Sigmoid colon (tissue), 7 donors: ENCODE results near the gene ZFYVE21. TPM values are rescaled to one million over a fixed set of nuclear protein-coding genes. Genes with fewer than 3 reads are reported as not detected.

ENCODE experiments used
- DNase-seq: peaks from one replicate; pipeline ENCODE4 v3.0.0-alpha.2; 2019
- H3K27ac ChIP-seq, 4 donors: fragments of 200-600 bp; sonication (generic); one replicate each; pipeline ENCODE4 v1.5.1; 2016 to 2019; ENCODE audit warnings: mild to moderate bottlenecking in 1 of 4
- H3K27me3 ChIP-seq, 3 donors: fragments of 200-600 bp; sonication (generic); one replicate each; pipeline ENCODE4 v1.5.1; 2019; ENCODE audit warnings: mild to moderate bottlenecking in 1 of 3
- H3K36me3 ChIP-seq, 4 donors: fragments of 200-600 bp; sonication (generic); one replicate each; pipeline ENCODE4 v1.5.1; 2016 to 2019
- H3K4me1 ChIP-seq, 4 donors: fragments of 200-600 bp; sonication (generic); one replicate each; pipeline ENCODE4 v1.5.1; 2017 to 2019
- H3K4me3 ChIP-seq, 4 donors: fragments of 200-600 bp; sonication (generic); one replicate each; pipeline ENCODE4 v1.5.1; 2017 to 2019; ENCODE audit warnings: mild to moderate bottlenecking in 2 of 4, moderate library complexity in 1 of 4
- H3K9me3 ChIP-seq, 4 donors: fragments of 200-600 bp in 3 of 4; sonication (generic) in 3 of 4; one replicate each; pipeline versions ENCODE4 v1.5.1 to v1.6.1; 2013 to 2019
- CTCF ChIP-seq, 4 experiments: fragments of 450-650 bp in 3 of 4; fragments of 200-600 bp in 1 of 4; IDR thresholded peaks; one replicate each; pipeline ENCODE4 v1.5.1; 2016 to 2019; ENCODE audit warnings: antibody characterized with exemption in 4 of 4, mild to moderate bottlenecking in 3 of 4, moderate library complexity in 2 of 4
- EP300 ChIP-seq, 4 donors: sonication (generic); formaldehyde crosslinking; IDR thresholded peaks; one replicate each; pipeline ENCODE4 v1.6.1; 2017; ENCODE audit warnings: antibody characterized with exemption in 4 of 4
- POLR2A ChIP-seq, 2 donors: fragments of 450-650 bp; IDR thresholded peaks; one replicate each; pipeline ENCODE4 v1.6.1; 2016; ENCODE audit warnings: antibody characterized with exemption in 2 of 2, mild to moderate bottlenecking in 2 of 2, moderate library complexity in 2 of 2
- POLR2AphosphoS5 ChIP-seq, 4 donors: sonication (generic); formaldehyde crosslinking; IDR thresholded peaks; one replicate each; pipeline ENCODE4 v1.6.1; 2017; ENCODE audit warnings: antibody characterized with exemption in 4 of 4
- WGBS, 2 donors: extraction: QIAGEN DNeasy Blood & Tissue Kit; methylation state at CpG; one replicate each; pipeline ENCODE4 v1.1.7; 2013; 5-methylcytosine and 5-hydroxymethylcytosine counted together
- intact Hi-C: fragments of 100-400 bp; cut with DNase I; formaldehyde crosslinking; loops from one replicate; pipeline ENCODE4 v1.15.1; 2023
- polyA plus RNA-seq, 3 donors: library from polyadenylated mRNA; stranded (reverse); fragments of 200-250 nt; gene quantifications; one replicate each; pipeline ENCODE4 v1.2.3, GENCODE V29; 2013
- total RNA-seq, 4 donors: library from RNA; depleted of rRNA; stranded (reverse); fragments of >200 nt; gene quantifications; one replicate each; pipeline ENCODE4 v1.1.0, GENCODE V29; 2016
- donor health status: healthy with polysubstance abuse.
- donor health status: Bipolar disorder and iron deficiency.
- donor health status: healthy.

ZFYVE21 gene
- total and polyA plus RNA-seq, 7 donors: 41.7 to 106 (median 86.3) TPM

- intact Hi-C loops: no loop called here
- Histone ChIP-seq H3K4me1 (peaks cover 0 to 35% (median 18%) of the 10 kb centered on the region in 4 donors), H3K27ac (no peak overlapping the region), H3K4me3 (no peak overlapping the region), H3K36me3 (peaks cover 19 to 56% (median 45%) of the 10 kb centered on the region in 4 donors), H3K27me3 (no peaks in the 10 kb centered on the region), H3K9me3 (no peaks in the 10 kb centered on the region)
- WGBS, 2 donors: 93% methylated on average over 23 of the region's 23 CpGs
- TF ChIP-seq POLR2AphosphoS5 (IDR thresholded peaks at IDR 0.05): no peak
- no peak for TF ChIP-seq CTCF (IDR thresholded peaks at IDR 0.05)
- no peak for TF ChIP-seq EP300 (IDR thresholded peaks at IDR 0.05)
- TF ChIP-seq POLR2A (IDR thresholded peaks at IDR 0.05): no peak
- peak; percentile 59 for DNase-seq
These were observed 18.7 kb downstream of the ZFYVE21 start for GRCh38 chr14:103734081-103734888.

GRCh38 chr14:103735022-103735421 is 19.4 kb downstream of the ZFYVE21 start:
- H3K27me3 ChIP-seq: no peaks in the 10 kb centered on the region
- no peak overlapping the region for H3K4me3 ChIP-seq
- 82 to 89% methylated on average over 12 of the region's 12 CpGs for WGBS, 2 donors
- H3K4me1 ChIP-seq: peaks cover 0 to 35% (median 18%) of the 10 kb centered on the region in 4 donors
- TF ChIP-seq CTCF (IDR thresholded peaks at IDR 0.05) (no peak), EP300 (IDR thresholded peaks at IDR 0.05) (no peak), POLR2A (IDR thresholded peaks at IDR 0.05) (no peak), POLR2AphosphoS5 (IDR thresholded peaks at IDR 0.05) (no peak)
- DNase-seq: peak; percentile 65
- peaks cover 11 to 55% (median 38%) of the 10 kb centered on the region in 4 donors for H3K36me3 ChIP-seq
- intact Hi-C loops: no loop called here
- H3K9me3 ChIP-seq: no peaks in the 10 kb centered on the region
- peak overlapping the region in 2 of 4 donors; percentile 70 to 92 for H3K27ac ChIP-seq

DNA sequence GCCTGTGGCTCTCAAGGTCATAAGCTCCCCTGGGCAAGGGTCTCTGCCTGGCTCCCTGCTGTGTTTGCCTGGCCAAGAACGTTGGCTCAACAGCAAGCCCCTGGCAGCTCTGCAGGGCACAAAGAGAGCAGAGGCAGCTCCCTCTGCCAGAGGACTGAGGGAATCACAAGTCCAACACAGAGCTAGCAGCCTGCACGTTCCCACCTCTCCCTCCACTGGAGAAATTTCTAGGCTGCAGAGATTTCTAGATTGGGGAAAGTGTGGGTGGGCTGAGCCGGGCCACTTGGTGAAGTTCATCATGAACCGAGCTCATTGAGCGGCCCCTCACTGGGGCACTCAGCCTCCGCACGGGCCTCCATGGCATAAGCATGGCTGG is 19.8 kb downstream of the ZFYVE21 start:
- DNase-seq: peak; percentile 61
- intact Hi-C loops: no loop called here
- no peaks in the 10 kb centered on the region for H3K27me3 ChIP-seq

GRCh38 chr14:103735815-103736545 is 20.4 kb downstream of the ZFYVE21 start:
- TF ChIP-seq POLR2A (IDR thresholded peaks at IDR 0.05) (no peak), POLR2AphosphoS5 (IDR thresholded peaks at IDR 0.05) (no peak), EP300 (IDR thresholded peaks at IDR 0.05) (no peak), CTCF (IDR thresholded peaks at IDR 0.05) (no peak)
- H3K27me3 ChIP-seq: no peaks in the 10 kb centered on the region
- H3K4me3 ChIP-seq: no peak overlapping the region
- H3K27ac ChIP-seq: peak overlapping the region; percentile 50 to 92 (median 68)
- H3K9me3 ChIP-seq: no peaks in the 10 kb centered on the region
- WGBS, 2 donors: 89 to 91% methylated on average over 22 of the region's 22 CpGs
- peak; percentile 59 for DNase-seq
- H3K36me3 ChIP-seq: peaks cover 9 to 55% (median 33%) of the 10 kb centered on the region in 4 donors
- intact Hi-C loops: no loop called here
- H3K4me1 ChIP-seq: peaks cover 0 to 35% (median 18%) of the 10 kb centered on the region in 4 donors

More for the DNA sequence above, 19.8 kb downstream of the ZFYVE21 start:
- Histone ChIP-seq H3K9me3 (no peaks in the 10 kb centered on the region), H3K4me3 (no peak overlapping the region), H3K36me3 (peaks cover 9 to 55% (median 34%) of the 10 kb centered on the region in 4 donors), H3K4me1 (peaks cover 0 to 35% (median 18%) of the 10 kb centered on the region in 4 donors), H3K27ac (peak overlapping the region in 3 of 4 donors; percentile 65 to 92 (median 70))
- TF ChIP-seq EP300 (IDR thresholded peaks at IDR 0.05): no peak
- WGBS, 2 donors: 77 to 78% methylated on average over 7 of the region's 7 CpGs
